Measurements from ENCODE around the gene MRPS7. TPM values are rescaled to one million over a fixed set of nuclear protein-coding genes. Genes with fewer than 3 reads are reported as not detected.

The MRPS7 gene
- total RNA-seq, 1 experiment from 2014 or later = 73.9 TPM

GRCh38 chr17:75238020-75238580 lies 23.6 kb upstream of the MRPS7 start:
- intact Hi-C loops (cut with micrococcal nuclease) = loop anchor here (1.0 kb wide), 1 partner anchor 124 kb away; no protein-coding TSS in a partner anchor
- no peak for TF ChIP-seq CTCF (IDR thresholded peaks at IDR 0.05; ENCODE audit: unreplicated experiment)
- POLR2A ChIA-PET = interaction anchor here (0.9 to 2.8 kb wide), 2 partner anchors 24 to 124 kb away, joined by 3 to 7 read pairs; partner anchors contain the start of genes GGA3 and MRPS7
- BruUV-seq (replicated peaks) = no TSS peak
- no peaks in the 10 kb centered on the region for H3K9me3 Mint-ChIP-seq (ENCODE audit: unreplicated experiment)
- no peaks in the 10 kb centered on the region for H3K27me3 Mint-ChIP-seq (ENCODE audit: insufficient read depth, unreplicated experiment)
- no peak overlapping the region for H3K27ac Mint-ChIP-seq (ENCODE audit: low read depth, unreplicated experiment)
- H3K36me3 Mint-ChIP-seq (ENCODE audit: insufficient read depth, unreplicated experiment) = peaks cover 59% of the 10 kb centered on the region
- peaks cover 5% of the 10 kb centered on the region for H3K4me1 Mint-ChIP-seq (ENCODE audit: insufficient read depth, unreplicated experiment)
- CTCF ChIA-PET = interaction anchor here (0.6 to 1.6 kb wide), 12 partner anchors 8 to 454 kb away, joined by 3 to 8 read pairs (median 4); no protein-coding TSS in a partner anchor
- no peak for DNase-seq (ENCODE audit: unreplicated experiment)
- no peak overlapping the region for H3K4me3 Mint-ChIP-seq (ENCODE audit: unreplicated experiment)

- Mint-ChIP-seq H3K9me3 (ENCODE audit: unreplicated experiment) (no peaks in the 10 kb centered on the region), H3K4me1 (ENCODE audit: insufficient read depth, unreplicated experiment) (peaks cover 5% of the 10 kb centered on the region), H3K27ac (ENCODE audit: low read depth, unreplicated experiment) (peak overlapping the region; percentile 24), H3K36me3 (ENCODE audit: insufficient read depth, unreplicated experiment) (peaks cover 54% of the 10 kb centered on the region), H3K4me3 (ENCODE audit: unreplicated experiment) (no peak overlapping the region), H3K27me3 (ENCODE audit: insufficient read depth, unreplicated experiment) (no peaks in the 10 kb centered on the region)
- peak; percentile 85 for TF ChIP-seq CTCF (IDR thresholded peaks at IDR 0.05; ENCODE audit: unreplicated experiment)
- ChIA-PET POLR2A (interaction anchor here (0.5 to 2.8 kb wide), 3 partner anchors 23 to 160 kb away, joined by 3 to 7 read pairs (median 3); partner anchors contain the start of genes GGA3 and MRPS7), CTCF (interaction anchor here (0.6 to 1.6 kb wide), 15 partner anchors 8 to 276 kb away, joined by 3 to 11 read pairs (median 4); partner anchors contain the start of gene MIF4GD)
- no TSS peak for BruUV-seq (replicated peaks)
- intact Hi-C loops (cut with micrococcal nuclease) = loop anchor here (1.0 kb wide), 1 partner anchor 124 kb away; no protein-coding TSS in a partner anchor
- peak; percentile 70 for DNase-seq (ENCODE audit: unreplicated experiment)
These were observed 22.9 kb upstream of the MRPS7 start for GRCh38 chr17:75238684-75239191.

- peak overlapping the region; percentile 24 for H3K27ac Mint-ChIP-seq (ENCODE audit: low read depth, unreplicated experiment)
- DNase-seq (ENCODE audit: unreplicated experiment) = no peak
- ChIA-PET CTCF (interaction anchor here (0.6 to 1.8 kb wide), 13 partner anchors 8 to 608 kb away, joined by 3 to 11 read pairs (median 5); partner anchors contain the start of gene MIF4GD), POLR2A (interaction anchor here (0.5 to 2.8 kb wide), 6 partner anchors 8 to 179 kb away, joined by 3 to 7 read pairs (median 4); partner anchors contain the start of genes GGA3, MIF4GD, MRPS7 and NUP85)
- intact Hi-C loops (cut with micrococcal nuclease) = no loop called here
- peaks cover 5% of the 10 kb centered on the region for H3K4me1 Mint-ChIP-seq (ENCODE audit: insufficient read depth, unreplicated experiment)
- no peaks in the 10 kb centered on the region for H3K9me3 Mint-ChIP-seq (ENCODE audit: unreplicated experiment)
- no peak overlapping the region for H3K4me3 Mint-ChIP-seq (ENCODE audit: unreplicated experiment)
- H3K36me3 Mint-ChIP-seq (ENCODE audit: insufficient read depth, unreplicated experiment) = peaks cover 53% of the 10 kb centered on the region
- BruUV-seq (replicated peaks) = no TSS peak
- no peaks in the 10 kb centered on the region for H3K27me3 Mint-ChIP-seq (ENCODE audit: insufficient read depth, unreplicated experiment)
- TF ChIP-seq CTCF (IDR thresholded peaks at IDR 0.05; ENCODE audit: unreplicated experiment) = no peak
These were observed 22.5 kb upstream of the MRPS7 start for GRCh38 chr17:75239214-75239613.

GRCh38 chr17:75239778-75240393 lies 21.8 kb upstream of the MRPS7 start:
- ChIA-PET CTCF (interaction anchor here (0.6 to 1.8 kb wide), 17 partner anchors 7 to 607 kb away, joined by 3 to 11 read pairs (median 5); partner anchors contain the start of genes MIF4GD and MRPS7), POLR2A (interaction anchor here (0.6 to 2.8 kb wide), 8 partner anchors 8 to 540 kb away, joined by 3 to 7 read pairs (median 6); partner anchors contain the start of genes GGA3, MIF4GD, MRPS7 and NUP85)
- H3K36me3 Mint-ChIP-seq (ENCODE audit: insufficient read depth, unreplicated experiment) = peaks cover 53% of the 10 kb centered on the region
- H3K4me1 Mint-ChIP-seq (ENCODE audit: insufficient read depth, unreplicated experiment) = peaks cover 5% of the 10 kb centered on the region
- no peak for DNase-seq (ENCODE audit: unreplicated experiment)
- H3K4me3 Mint-ChIP-seq (ENCODE audit: unreplicated experiment) = no peak overlapping the region
- no peak overlapping the region for H3K27ac Mint-ChIP-seq (ENCODE audit: low read depth, unreplicated experiment)
- TF ChIP-seq CTCF (IDR thresholded peaks at IDR 0.05; ENCODE audit: unreplicated experiment) = no peak
- intact Hi-C loops (cut with micrococcal nuclease) = no loop called here
- H3K27me3 Mint-ChIP-seq (ENCODE audit: insufficient read depth, unreplicated experiment) = no peaks in the 10 kb centered on the region
- no peaks in the 10 kb centered on the region for H3K9me3 Mint-ChIP-seq (ENCODE audit: unreplicated experiment)
- no TSS peak for BruUV-seq (replicated peaks)

Measured in MCF 10A (cell line).